Chondrocyte (in vitro differentiated cells): Measurements from ENCODE around the gene FREM3. TPM values are rescaled to one million over a fixed set of nuclear protein-coding genes. Genes with fewer than 3 reads are reported as not detected.

Source experiments
- DNase-seq: peaks from one replicate; pipeline ENCODE4 v3.0.0; 2021; ENCODE audit warnings: mixed read lengths, low spot score
- H3K27ac Mint-ChIP-seq: one replicate; pipeline ENCODE4 v1.8.0; 2021; ENCODE audit warnings: mild to moderate bottlenecking, moderate library complexity, mixed read lengths; ENCODE audit not compliant: unreplicated experiment
- H3K27me3 Mint-ChIP-seq: 2 replicates; pipeline ENCODE4 v1.8.0; 2021; ENCODE audit warnings: low read depth, mixed read lengths
- H3K36me3 Mint-ChIP-seq: 2 replicates; pipeline ENCODE4 v1.8.0; 2021; ENCODE audit warnings: low read depth, mixed read lengths
- H3K4me1 Mint-ChIP-seq: 2 replicates; pipeline ENCODE4 v1.8.0; 2021; ENCODE audit warnings: low read depth, mild to moderate bottlenecking, mixed read lengths
- H3K4me3 Mint-ChIP-seq: one replicate; pipeline ENCODE4 v1.8.0; 2021; ENCODE audit warnings: mild to moderate bottlenecking, moderate library complexity, mixed read lengths; ENCODE audit not compliant: unreplicated experiment
- H3K9me3 Mint-ChIP-seq: 2 replicates; pipeline ENCODE4 v1.8.0; 2021; ENCODE audit warnings: low read depth, mixed read lengths
- total RNA-seq: library from RNA; stranded (reverse); gene quantifications from 3 replicates; pipeline ENCODE4 v1.2.1, GENCODE V29; 2021
- TF ChIP-seq, protein P1 (sequence below): fragments of 200-600 bp; sonication (generic); IDR thresholded peaks from 2 replicates; pipeline ENCODE4 v1.5.0; 2021; ENCODE audit warnings: antibody characterized with exemption, mild to moderate bottlenecking, moderate library complexity

The FREM3 gene
- total RNA-seq, 1 donor from 2014 or later: not detected

DNA sequence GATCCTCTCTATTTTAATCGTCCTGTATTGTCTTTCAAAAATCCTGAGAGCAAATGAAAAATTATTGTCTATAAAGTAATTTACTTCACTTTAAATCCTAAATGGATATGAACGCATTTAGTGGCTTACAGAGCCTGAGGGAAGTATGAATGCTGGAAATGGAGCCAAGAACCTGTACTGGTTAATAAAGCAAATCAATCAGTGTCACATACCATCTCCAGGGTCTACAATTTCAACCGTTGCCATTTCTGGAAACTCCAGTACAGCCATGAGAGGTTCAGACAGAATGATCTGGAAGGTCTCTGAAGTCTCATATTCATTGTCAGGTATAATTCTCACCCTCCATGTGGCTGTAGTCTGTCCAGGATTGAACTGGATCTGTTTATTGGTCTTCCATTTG lies 76.6 kb downstream of the FREM3 start:
- H3K4me1 Mint-ChIP-seq: peaks cover 11% of the 10 kb centered on the region

DNA sequence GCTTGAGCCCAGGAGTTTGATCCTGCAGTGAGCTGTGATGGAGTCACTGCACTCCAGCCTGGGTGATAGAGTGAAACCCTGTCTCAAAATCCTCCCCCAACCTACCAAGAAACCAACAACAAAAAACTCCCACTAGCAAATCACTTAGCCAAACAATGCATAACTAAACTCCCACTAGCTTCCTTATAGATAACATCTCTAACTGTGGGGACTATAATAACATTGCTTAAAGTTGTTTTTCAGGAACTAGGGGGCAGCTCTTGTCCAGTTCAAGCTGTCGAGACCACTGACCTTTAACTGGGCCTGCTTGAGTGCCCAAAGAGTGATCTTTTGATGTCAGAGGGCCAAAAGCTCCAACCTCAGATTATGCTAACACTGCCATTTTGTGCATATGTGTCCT lies 81.7 kb downstream of the FREM3 start:
- Mint-ChIP-seq H3K4me3 (no peak overlapping the region), H3K4me1 (no peaks in the 10 kb centered on the region), H3K9me3 (no peaks in the 10 kb centered on the region), H3K36me3 (no peaks in the 10 kb centered on the region), H3K27ac (no peak overlapping the region), H3K27me3 (peaks cover 11% of the 10 kb centered on the region)
- DNase-seq: no peak
- TF ChIP-seq, protein P1, sequence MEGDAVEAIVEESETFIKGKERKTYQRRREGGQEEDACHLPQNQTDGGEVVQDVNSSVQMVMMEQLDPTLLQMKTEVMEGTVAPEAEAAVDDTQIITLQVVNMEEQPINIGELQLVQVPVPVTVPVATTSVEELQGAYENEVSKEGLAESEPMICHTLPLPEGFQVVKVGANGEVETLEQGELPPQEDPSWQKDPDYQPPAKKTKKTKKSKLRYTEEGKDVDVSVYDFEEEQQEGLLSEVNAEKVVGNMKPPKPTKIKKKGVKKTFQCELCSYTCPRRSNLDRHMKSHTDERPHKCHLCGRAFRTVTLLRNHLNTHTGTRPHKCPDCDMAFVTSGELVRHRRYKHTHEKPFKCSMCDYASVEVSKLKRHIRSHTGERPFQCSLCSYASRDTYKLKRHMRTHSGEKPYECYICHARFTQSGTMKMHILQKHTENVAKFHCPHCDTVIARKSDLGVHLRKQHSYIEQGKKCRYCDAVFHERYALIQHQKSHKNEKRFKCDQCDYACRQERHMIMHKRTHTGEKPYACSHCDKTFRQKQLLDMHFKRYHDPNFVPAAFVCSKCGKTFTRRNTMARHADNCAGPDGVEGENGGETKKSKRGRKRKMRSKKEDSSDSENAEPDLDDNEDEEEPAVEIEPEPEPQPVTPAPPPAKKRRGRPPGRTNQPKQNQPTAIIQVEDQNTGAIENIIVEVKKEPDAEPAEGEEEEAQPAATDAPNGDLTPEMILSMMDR: no peak

More for the DNA sequence above, 76.6 kb downstream of the FREM3 start:
- Mint-ChIP-seq H3K9me3 (peaks cover 3% of the 10 kb centered on the region), H3K4me3 (no peak overlapping the region), H3K27me3 (peaks cover 16% of the 10 kb centered on the region), H3K36me3 (no peaks in the 10 kb centered on the region), H3K27ac (no peak overlapping the region)
- DNase-seq: no peak
- TF ChIP-seq, protein P1: no peak

DNA sequence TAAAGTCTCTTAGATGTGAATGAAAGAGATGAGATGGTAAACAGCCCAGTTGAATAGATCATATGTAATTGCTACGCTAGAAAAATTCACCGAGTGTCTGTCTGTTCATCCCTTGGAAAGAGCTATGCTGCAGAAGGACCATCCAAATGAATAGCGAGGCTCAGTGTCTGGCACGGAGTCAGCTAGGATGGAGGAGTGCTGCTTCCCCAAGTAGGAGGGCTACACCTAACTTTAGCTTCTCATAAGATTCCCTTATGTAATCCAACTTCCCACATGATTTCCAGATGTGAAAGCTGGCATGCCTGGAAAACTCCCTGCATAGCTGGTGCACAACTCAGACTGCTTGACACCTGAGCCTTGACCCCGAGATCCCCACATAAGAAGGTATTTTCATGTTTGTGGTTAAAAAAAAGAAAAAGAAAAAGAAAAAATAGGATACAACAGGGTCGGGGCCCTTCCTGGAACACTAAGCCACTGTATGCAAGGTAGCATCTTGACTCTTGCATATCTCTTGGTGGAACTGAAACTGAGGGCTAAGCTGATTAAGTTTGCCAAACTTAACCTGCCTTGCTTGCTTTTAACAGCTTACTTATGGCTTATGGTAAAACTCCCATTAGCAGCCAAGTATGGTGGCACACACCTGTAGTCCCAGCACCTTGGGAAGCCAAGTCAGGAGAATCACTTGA lies 82.3 kb downstream of the FREM3 start:
- Mint-ChIP-seq H3K27ac (no peak overlapping the region), H3K4me3 (no peak overlapping the region), H3K4me1 (no peaks in the 10 kb centered on the region), H3K9me3 (no peaks in the 10 kb centered on the region), H3K27me3 (peaks cover 13% of the 10 kb centered on the region), H3K36me3 (no peaks in the 10 kb centered on the region)
- TF ChIP-seq, protein P1: no peak
- no peak for DNase-seq

DNA sequence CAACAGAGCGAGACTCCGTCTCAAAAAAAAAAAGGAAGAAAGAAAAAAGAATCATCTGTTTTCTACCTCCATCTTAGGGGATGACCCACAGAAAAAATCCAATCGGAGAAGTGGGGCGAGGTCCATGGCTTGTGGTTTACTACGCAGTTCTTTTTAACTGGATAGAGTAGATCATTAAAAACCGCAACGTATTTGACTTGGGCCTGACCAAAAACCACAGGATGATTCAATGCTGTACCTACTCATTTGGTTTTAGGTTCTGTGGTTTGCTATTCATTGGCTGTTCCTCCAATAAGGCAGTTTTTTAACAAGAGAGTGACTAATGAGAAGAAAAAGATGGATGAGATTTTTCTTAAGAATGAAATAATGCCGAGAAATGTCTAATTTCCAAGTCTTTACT lies 83.7 kb downstream of the FREM3 start:
- DNase-seq: no peak

DNA sequence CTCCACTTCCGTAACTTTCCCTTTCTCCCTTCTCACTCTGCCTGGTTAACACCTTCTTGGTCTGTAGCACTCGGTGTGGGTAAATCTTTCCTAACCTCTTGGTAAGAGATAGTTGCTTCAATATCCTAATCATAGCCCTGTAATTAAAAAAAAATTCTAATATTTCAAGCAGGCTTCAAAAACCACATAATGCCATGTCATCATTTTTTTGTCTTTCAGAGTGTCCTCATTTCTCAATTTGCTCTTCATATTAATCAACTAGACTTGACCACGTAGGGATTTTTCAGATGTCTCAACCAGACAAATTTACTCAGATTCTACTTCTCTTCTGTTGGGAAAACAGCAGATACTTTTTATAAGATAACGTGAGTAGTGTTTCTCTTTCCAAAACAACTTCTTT lies 91.0 kb downstream of the FREM3 start:
- Mint-ChIP-seq H3K36me3 (peaks cover 3% of the 10 kb centered on the region), H3K27ac (no peak overlapping the region), H3K4me3 (no peak overlapping the region), H3K4me1 (peaks cover 4% of the 10 kb centered on the region), H3K9me3 (peaks cover 14% of the 10 kb centered on the region), H3K27me3 (peaks cover 15% of the 10 kb centered on the region)
- DNase-seq: no peak
- TF ChIP-seq, protein P1: no peak

More for the DNA sequence above, 83.7 kb downstream of the FREM3 start:
- no peak overlapping the region for H3K27ac Mint-ChIP-seq
- TF ChIP-seq, protein P1: no peak
- H3K27me3 Mint-ChIP-seq: peaks cover 19% of the 10 kb centered on the region
- H3K4me3 Mint-ChIP-seq: no peak overlapping the region
- no peaks in the 10 kb centered on the region for H3K9me3 Mint-ChIP-seq
- no peaks in the 10 kb centered on the region for H3K4me1 Mint-ChIP-seq
- H3K36me3 Mint-ChIP-seq: no peaks in the 10 kb centered on the region
